HepG2 (cell line): ENCODE measurements around the gene DQX1. TPM values are rescaled to one million over a fixed set of nuclear protein-coding genes. Genes with fewer than 3 reads are reported as not detected.

Experiments used
- AGO1 ChIP-seq: fragments of 200-400 bp; formaldehyde crosslinking; IDR thresholded peaks from 2 replicates; pipeline ENCODE4 v1.6.1; 2017; ENCODE audit warnings: mild to moderate bottlenecking, low read depth, low read length, moderate library complexity; ENCODE audit not compliant: poor library complexity, severe bottlenecking
- CC2D1A ChIP-seq: sonication (generic); formaldehyde crosslinking; IDR thresholded peaks from 2 replicates; pipeline ENCODE4 v1.8.1; 2023; ENCODE audit warnings: mild to moderate bottlenecking, missing genetic modification reagents
- CCDC6 ChIP-seq: sonication (generic); formaldehyde crosslinking; IDR thresholded peaks from 2 replicates; pipeline ENCODE4 v1.8.1; 2022; ENCODE audit warnings: mild to moderate bottlenecking, missing genetic modification reagents, moderate library complexity
- CEBPB ChIP-seq: IDR thresholded peaks from 2 replicates; pipeline ENCODE4 v1.6.1; 2011; ENCODE audit warnings: low read depth, low read length, improper control_type of control experiment, borderline replicate concordance
- ELK4 ChIP-seq: sonication (generic); formaldehyde crosslinking; IDR thresholded peaks from 2 replicates; pipeline ENCODE4 v1.9.0; 2021; ENCODE audit warnings: missing genetic modification reagents, borderline replicate concordance
- HNRNPLL ChIP-seq: fragments of 200-400 bp; formaldehyde crosslinking; IDR thresholded peaks from 2 replicates; pipeline ENCODE4 v1.6.1; 2017; ENCODE audit warnings: mild to moderate bottlenecking, low read depth, low read length; ENCODE audit not compliant: poor library complexity, severe bottlenecking
- MEIS1 ChIP-seq: sonication (generic); formaldehyde crosslinking; IDR thresholded peaks from 2 replicates; pipeline ENCODE4 v1.9.0; 2021; ENCODE audit warnings: mild to moderate bottlenecking, missing genetic modification reagents, moderate library complexity, borderline replicate concordance
- NCOA2 ChIP-seq: sonication (generic); formaldehyde crosslinking; IDR thresholded peaks from 2 replicates; pipeline ENCODE4 v1.8.0; 2022; ENCODE audit warnings: inconsistent platforms
- NPAS2 ChIP-seq: sonication (generic); formaldehyde crosslinking; IDR thresholded peaks from 2 replicates; pipeline ENCODE4 v1.8.0; 2022; ENCODE audit warnings: mild to moderate bottlenecking, missing genetic modification reagents, borderline replicate concordance
- PAXIP1 ChIP-seq: sonication (generic); formaldehyde crosslinking; conservative IDR thresholded peaks from 2 replicates; pipeline ENCODE4 v1.4.0; 2020; ENCODE audit warnings: mild to moderate bottlenecking, missing genetic modification reagents, moderate library complexity
- PHF8 ChIP-seq: sonication (generic); formaldehyde crosslinking; IDR thresholded peaks from 2 replicates; pipeline ENCODE4 v1.5.0; 2020; ENCODE audit warnings: missing genetic modification reagents
- RXRA ChIP-seq: sonication (generic); formaldehyde crosslinking; IDR thresholded peaks from 2 replicates; pipeline ENCODE4 v1.5.1; 2020; ENCODE audit warnings: missing genetic modification reagents
- TARDBP ChIP-seq: sonication (generic); formaldehyde crosslinking; IDR thresholded peaks from 2 replicates; pipeline ENCODE4 v1.8.0; 2022; ENCODE audit warnings: mild to moderate bottlenecking, missing genetic modification reagents
- TFDP1 ChIP-seq: IDR thresholded peaks from 2 replicates; pipeline ENCODE4 v1.6.1; 2016; ENCODE audit warnings: missing compliant biosample characterization, missing genetic modification reagents, borderline replicate concordance
- ZBTB38 ChIP-seq: sonication (generic); formaldehyde crosslinking; IDR thresholded peaks from 2 replicates; pipeline ENCODE4 v1.5.1; 2020; ENCODE audit warnings: mild to moderate bottlenecking, missing genetic modification reagents
- ZNF607 ChIP-seq: sonication (generic); formaldehyde crosslinking; IDR thresholded peaks from 2 replicates; pipeline ENCODE4 v1.5.1; 2020; ENCODE audit warnings: missing genetic modification reagents, mild to moderate bottlenecking, borderline replicate concordance
- ZNF687 ChIP-seq: sonication (generic); formaldehyde crosslinking; IDR thresholded peaks from 2 replicates; pipeline ENCODE4 v1.5.1; 2020; ENCODE audit warnings: mild to moderate bottlenecking, missing genetic modification reagents, moderate library complexity
- polyA plus RNA-seq, 8 experiments: library from polyadenylated mRNA; depleted of rRNA in 3 of 8; stranded (reverse) in 7 of 8; unstranded in 1 of 8; fragments of >200 nt; fragmentation: Illumina TruSeq in 4 of 8; extraction: Trizol in 4 of 8; gene quantifications; 2 replicates each; pipeline versions ENCODE4 v1.2.1 to v1.2.3, GENCODE V29; 2011 to 2016; ENCODE audit warnings: low read depth in 4 of 8, missing spikeins in 1 of 8, mixed read lengths in 1 of 8; ENCODE audit not compliant: insufficient read depth in 1 of 8
- total RNA-seq, 5 experiments: library from RNA; depleted of rRNA; stranded (reverse); fragments of >200 nt; fragmentation: Illumina TruSeq; extraction: Trizol; gene quantifications; 2 replicates each; pipeline ENCODE4 v1.2.3, GENCODE V29; 2016; ENCODE audit warnings: low read depth in 1 of 5

The DQX1 gene
- total and polyA plus RNA-seq, 2 of the 13 experiments (the other 11 are each of a cell fraction or from before 2014, with no cell fraction given), result 27.6 to 89.8 TPM

- TF ChIP-seq ZNF687 (CRISPR knock-in tag) (peak; percentile 54), ZBTB38 (CRISPR knock-in tag) (peak; percentile 82), HNRNPLL (peak; percentile 1), CCDC6 (CRISPR knock-in tag) (peak; percentile 48; the same call in 1 of the 2 replicates), CEBPB (no peak), AGO1 (peak; percentile 6), MEIS1 (CRISPR knock-in tag) (no peak), TFDP1 (0 out of 2 replicates have a peak, but pooled peaks have one; percentile 8), ZNF607 (0 out of 2 replicates have a peak, but pooled peaks have one; percentile 7), ELK4 (CRISPR knock-in tag) (no peak), NPAS2 (CRISPR knock-in tag) (no peak), CC2D1A (CRISPR knock-in tag) (no peak), PAXIP1 (CRISPR knock-in tag) (no peak), NCOA2 (0 out of 2 replicates have a peak, but pooled peaks have one; percentile 2), RXRA (peak; percentile 25; the same call in 1 of the 2 replicates), TARDBP (CRISPR knock-in tag) (peak; percentile 53; the same call in 1 of the 2 replicates), PHF8 (CRISPR knock-in tag) (no peak; the same call in 1 of the 2 replicates)
Observed at GRCh38 chr2:74513605-74514367, 12.2 kb downstream of the DQX1 start (continued).
